Aorta (tissue), 5 donors: ENCODE measurements around the gene PILRB. TPM values are rescaled to one million over a fixed set of nuclear protein-coding genes. Genes with fewer than 3 reads are reported as not detected.

Experiments
- ATAC-seq: fragments of 200-7000 bp; cut with Tn5 transposase; one replicate; pipeline ENCODE4 v1.9.1; 2022; ENCODE audit warnings: moderate library complexity; ENCODE audit not compliant: low FRiP score
- DNase-seq, 2 donors: peaks; one replicate each; pipeline ENCODE4 v3.0.0-alpha.2; 2020
- H3K27ac ChIP-seq, 2 donors: one replicate each; pipeline ENCODE4 v1.5.1; 2013; ENCODE audit warnings: low read length in 2 of 2, mild to moderate bottlenecking in 2 of 2, moderate library complexity in 2 of 2, control low read depth in 1 of 2, inconsistent platforms in 1 of 2, low read depth in 1 of 2
- H3K27me3 ChIP-seq, 2 donors: one replicate each; pipeline ENCODE4 v1.6.1; 2013; ENCODE audit warnings: control low read depth in 1 of 2, low read length in 1 of 2, mild to moderate bottlenecking in 1 of 2, moderate library complexity in 1 of 2; ENCODE audit not compliant: insufficient read depth in 2 of 2, control insufficient read depth in 1 of 2
- H3K36me3 ChIP-seq, 2 donors: one replicate each; pipeline ENCODE4 v1.6.1; 2013; ENCODE audit warnings: control low read depth in 1 of 2, low read length in 1 of 2, mild to moderate bottlenecking in 1 of 2; ENCODE audit not compliant: insufficient read depth in 2 of 2, control insufficient read depth in 1 of 2
- H3K4me1 ChIP-seq, 2 donors: one replicate each; pipeline ENCODE4 v1.6.1; 2013; ENCODE audit warnings: low read length in 2 of 2, control low read depth in 1 of 2, mild to moderate bottlenecking in 1 of 2, moderate library complexity in 1 of 2; ENCODE audit not compliant: insufficient read depth in 2 of 2, control insufficient read depth in 1 of 2
- H3K4me3 ChIP-seq, 2 donors: one replicate each; pipeline ENCODE4 v1.5.1; 2013; ENCODE audit warnings: low read length in 2 of 2, control low read depth in 1 of 2, mild to moderate bottlenecking in 1 of 2
- H3K9me3 ChIP-seq: one replicate; pipeline ENCODE4 v1.6.1; 2013; ENCODE audit warnings: mild to moderate bottlenecking, low read length; ENCODE audit not compliant: control insufficient read depth
- WGBS, 2 donors: extraction: QIAGEN DNeasy Blood & Tissue Kit; methylation state at CpG; one replicate each; pipeline ENCODE4 v1.1.7; 2013; 5-methylcytosine and 5-hydroxymethylcytosine counted together
- intact Hi-C, 2 donors: fragments of 100-400 bp; cut with DNase I; formaldehyde crosslinking; loops; one replicate each; pipeline versions ENCODE4 v1.14.2 to v1.15.0; 2022
- polyA plus RNA-seq, 2 donors: library from polyadenylated mRNA; stranded (reverse); fragments of 200-250 nt; gene quantifications; one replicate each; pipeline ENCODE4 v1.2.3, GENCODE V29; 2013
- total RNA-seq, 2 donors: library from RNA; stranded (reverse); fragmentation: NEBNext Ultra II Directional; extraction: Animal tissue kit (Norgen Biotek cat#: 25700); gene quantifications; one replicate each; pipeline ENCODE4 v1.2.1, GENCODE V29; 2021
- donor health status: healthy with polysubstance abuse.
- donor health status: Bipolar disorder and iron deficiency.
- donor health status: DM: no; HTN: no; CAD: no.
- donor health status: DM: no; HTN: no; CAD: no.
- donor health status: DM: yes; HTN: yes; CAD: no.

PILRB gene
- total and polyA plus RNA-seq, 4 donors = 13.9 to 186 (median 40.9) TPM

DNA sequence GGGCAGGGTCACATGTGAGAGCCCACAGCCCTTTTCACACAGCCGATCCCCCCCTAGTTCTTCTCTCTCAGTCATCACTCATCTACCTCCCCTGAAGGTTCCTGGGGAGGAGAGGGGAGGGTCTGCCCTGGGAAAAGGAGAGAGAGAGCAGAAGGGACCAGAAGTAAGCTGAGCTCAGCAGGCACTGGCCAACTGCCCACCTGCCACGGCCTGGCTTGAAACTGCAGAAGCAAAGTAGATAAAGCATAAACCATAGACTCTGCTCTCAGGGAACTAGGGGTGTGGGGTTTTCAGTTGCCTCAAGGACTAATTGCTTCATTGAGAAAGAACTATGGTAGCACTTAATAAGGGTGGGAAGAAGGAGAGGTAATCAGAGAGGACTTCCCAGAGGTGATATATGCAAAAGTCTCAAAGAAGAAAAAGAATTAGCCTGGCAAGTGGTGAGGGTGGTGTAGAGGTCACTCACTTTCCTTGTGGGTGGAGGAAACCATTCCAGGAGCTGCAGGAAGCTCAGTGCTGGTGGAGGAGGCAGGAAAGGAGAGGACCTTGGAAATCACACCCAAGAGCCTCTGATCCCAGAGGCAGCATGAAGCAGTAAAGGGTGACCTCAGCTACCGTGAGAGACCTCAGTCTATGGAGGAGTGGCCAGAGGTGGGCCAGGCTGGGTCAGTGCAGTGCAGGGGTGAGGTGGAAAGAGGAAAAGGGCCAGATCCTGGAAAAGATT, 32.5 kb downstream of the PILRB start:
- H3K4me1 ChIP-seq = no peaks in the 10 kb centered on the region
- intact Hi-C loops = no loop called here
- no peak overlapping the region for H3K27ac ChIP-seq
- H3K36me3 ChIP-seq = no peaks in the 10 kb centered on the region
- no peaks in the 10 kb centered on the region for H3K27me3 ChIP-seq
- H3K9me3 ChIP-seq = no peaks in the 10 kb centered on the region
- DNase-seq = no peak
- no peak overlapping the region for H3K4me3 ChIP-seq
- ATAC-seq = no peak
- 48 to 50% methylated on average over 2 to 3 of the region's 3 CpGs for WGBS, 2 donors

DNA sequence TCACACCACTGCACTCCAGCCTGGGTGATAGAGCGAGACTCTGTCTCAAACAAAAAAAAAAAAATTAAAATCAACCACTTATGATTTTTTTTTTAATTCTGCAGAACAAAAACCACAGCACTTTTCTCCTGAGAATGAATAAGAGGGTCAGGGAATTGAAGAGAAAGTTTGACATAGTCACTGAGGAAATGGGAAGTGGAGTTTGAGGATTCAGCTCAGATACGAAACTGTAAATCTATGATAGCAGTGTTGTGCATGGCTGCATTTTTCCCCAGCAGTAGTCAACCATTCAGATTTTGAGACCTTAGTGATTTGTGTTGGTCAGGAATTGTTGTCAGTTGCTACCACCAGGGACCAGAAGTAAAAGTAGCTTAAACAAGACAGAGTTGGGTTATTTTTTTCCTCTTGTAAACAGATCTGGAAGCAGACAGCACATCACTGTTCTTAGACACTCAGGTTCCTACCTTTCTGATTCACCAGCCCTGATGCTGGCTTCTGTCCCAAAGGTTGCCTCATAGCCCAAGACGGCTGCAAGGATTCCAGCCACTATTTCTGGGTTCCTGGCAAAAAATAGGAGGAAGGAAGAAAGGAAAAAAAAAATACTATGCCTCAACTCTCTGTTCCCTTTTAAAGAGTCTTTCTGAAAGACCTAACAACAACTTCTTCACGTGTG, 35.5 kb downstream of the PILRB start:
- intact Hi-C loops = no loop called here
- H3K9me3 ChIP-seq = no peaks in the 10 kb centered on the region
- DNase-seq = no peak
- H3K4me3 ChIP-seq = no peak overlapping the region
- ATAC-seq = no peak
- no peaks in the 10 kb centered on the region for H3K27me3 ChIP-seq
- H3K36me3 ChIP-seq = no peaks in the 10 kb centered on the region
- 57 to 65% methylated on average over 4 of the region's 4 CpGs for WGBS, 2 donors
- no peaks in the 10 kb centered on the region for H3K4me1 ChIP-seq
- no peak overlapping the region for H3K27ac ChIP-seq

DNA sequence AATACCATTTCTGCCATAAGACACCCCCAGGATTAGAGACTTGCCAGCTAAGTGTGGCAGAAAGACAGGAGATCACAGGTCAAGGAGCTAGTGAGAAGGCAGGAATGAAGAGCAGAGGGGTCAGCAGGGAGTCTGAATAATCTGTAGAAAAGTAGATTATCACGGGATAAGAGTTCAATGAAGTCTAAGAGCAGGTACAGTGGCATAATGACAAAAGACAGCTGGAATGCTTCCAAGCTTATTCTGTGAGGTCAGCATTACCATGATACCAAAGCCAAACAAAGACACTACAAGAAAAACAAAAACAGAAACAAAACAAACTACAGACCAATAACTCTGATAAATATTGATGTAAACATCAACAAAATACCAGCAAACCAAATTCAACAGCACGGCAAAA, 36.2 kb downstream of the PILRB start:
- intact Hi-C loops = no loop called here
- WGBS, 2 donors = 77 to 80% methylated on average over 2 of the region's 2 CpGs
- Histone ChIP-seq H3K27me3 (no peaks in the 10 kb centered on the region), H3K4me3 (no peak overlapping the region), H3K4me1 (no peaks in the 10 kb centered on the region), H3K9me3 (no peaks in the 10 kb centered on the region), H3K36me3 (no peaks in the 10 kb centered on the region), H3K27ac (no peak overlapping the region)
- DNase-seq (no peak), ATAC-seq (no peak)

DNA sequence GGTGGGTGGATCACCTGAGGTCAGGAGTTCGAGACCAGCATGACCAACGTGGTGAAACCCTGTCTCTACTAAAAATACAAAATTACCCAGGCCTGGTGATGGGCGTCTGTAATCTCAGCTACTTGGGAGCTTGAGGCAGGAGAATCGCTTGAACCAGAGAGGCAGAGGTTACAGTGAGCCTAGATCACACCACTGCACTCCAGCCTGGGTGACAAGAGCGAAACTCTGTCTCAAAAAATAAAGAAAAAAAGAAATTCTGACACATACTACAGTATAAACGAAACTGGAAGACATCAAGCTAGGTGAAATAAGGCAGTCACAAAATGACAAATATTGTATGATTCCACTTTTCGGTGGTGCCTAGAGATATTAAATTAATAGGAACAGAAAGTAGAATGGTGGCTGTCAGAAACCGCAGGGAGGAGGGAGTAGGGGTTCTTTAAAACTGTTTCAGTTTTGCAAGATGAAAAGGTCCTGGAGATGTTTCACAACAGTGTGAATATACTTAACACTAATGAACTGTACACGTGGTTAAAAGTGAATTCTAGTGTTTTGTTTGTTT, 38.6 kb downstream of the PILRB start:
- Histone ChIP-seq H3K27ac (no peak overlapping the region), H3K4me1 (no peaks in the 10 kb centered on the region), H3K4me3 (no peak overlapping the region), H3K9me3 (no peaks in the 10 kb centered on the region), H3K36me3 (no peaks in the 10 kb centered on the region), H3K27me3 (no peaks in the 10 kb centered on the region)
- intact Hi-C loops = no loop called here
- DNase-seq = no peak
- no peak for ATAC-seq
- WGBS, 2 donors = 73 to 80% methylated on average over 9 of the region's 9 CpGs

DNA sequence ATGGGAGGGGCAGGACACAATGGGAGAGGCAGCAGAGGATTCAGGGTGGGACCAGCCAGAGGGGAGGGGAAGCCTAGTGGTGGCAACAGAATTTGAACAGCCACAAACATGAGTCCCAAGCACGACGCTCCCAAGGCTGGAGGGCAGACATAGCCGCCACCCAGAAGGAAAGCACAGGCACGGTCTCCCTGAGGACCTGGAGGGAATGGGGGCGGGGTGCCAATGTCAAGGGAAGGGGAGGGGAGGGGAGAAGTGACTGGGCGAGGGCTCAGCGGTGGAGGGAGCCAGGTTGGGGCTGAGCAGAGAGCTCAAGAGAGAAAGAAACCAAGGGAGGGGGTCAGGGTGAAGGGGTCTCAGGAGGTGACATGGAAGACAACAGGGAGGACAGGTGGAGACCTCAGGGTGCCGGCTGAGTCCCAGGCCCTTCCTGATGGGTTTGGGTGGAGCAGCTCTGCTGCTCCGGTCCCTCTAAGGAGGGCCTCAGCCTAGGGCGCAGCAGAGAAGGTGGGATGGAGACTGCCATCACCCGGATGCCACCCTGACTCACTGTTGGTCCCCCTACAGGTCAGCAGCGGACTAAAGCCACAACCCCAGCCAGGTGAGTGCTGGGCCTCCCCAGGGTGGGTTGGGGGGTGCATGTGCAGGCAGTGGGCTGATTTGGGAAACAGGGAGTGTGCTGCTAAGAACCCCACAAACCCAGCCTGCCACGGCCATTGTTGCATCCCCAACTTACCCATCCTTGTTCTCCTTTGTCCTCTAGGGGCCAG, 39.6 kb downstream of the PILRB start:
- no peak for ATAC-seq
- WGBS, 2 donors = 41 to 45% methylated on average over 13 of the region's 13 CpGs
- no peaks in the 10 kb centered on the region for H3K4me1 ChIP-seq

DNA sequence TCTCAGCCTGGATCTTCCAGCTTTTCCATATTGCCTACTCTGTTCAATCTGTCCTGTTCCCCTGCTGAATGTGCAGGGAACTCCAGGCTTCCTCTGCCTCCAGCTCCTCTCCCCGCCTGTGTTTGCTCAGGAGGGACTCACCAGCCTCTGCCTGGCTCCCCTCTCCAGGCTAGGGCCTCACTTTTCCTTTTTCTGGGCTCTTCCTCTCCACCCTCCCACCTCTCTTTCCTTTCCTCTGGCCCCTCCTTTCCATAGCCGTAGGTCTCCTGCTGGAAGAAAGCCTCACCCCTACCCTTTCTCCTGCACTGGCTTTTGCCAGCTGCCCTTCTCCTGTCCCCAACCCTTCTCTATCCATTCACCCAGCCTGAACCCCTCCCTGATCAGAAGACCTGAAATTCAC, 40.3 kb downstream of the PILRB start:
- no peak for DNase-seq
- no peaks in the 10 kb centered on the region for H3K9me3 ChIP-seq
- no peak overlapping the region for H3K4me3 ChIP-seq
- WGBS, 2 donors = 41 to 61% methylated on average over 2 of the region's 2 CpGs
- no peaks in the 10 kb centered on the region for H3K36me3 ChIP-seq
- no peaks in the 10 kb centered on the region for H3K27me3 ChIP-seq
- H3K4me1 ChIP-seq = no peaks in the 10 kb centered on the region
- ATAC-seq = no peak
- intact Hi-C loops = no loop called here
- H3K27ac ChIP-seq = no peak overlapping the region

More for the DNA sequence above, 39.6 kb downstream of the PILRB start:
- Histone ChIP-seq H3K4me3 (no peak overlapping the region), H3K9me3 (no peaks in the 10 kb centered on the region), H3K27me3 (no peaks in the 10 kb centered on the region), H3K27ac (no peak overlapping the region), H3K36me3 (no peaks in the 10 kb centered on the region)
- DNase-seq = no peak
- intact Hi-C loops = no loop called here

DNA sequence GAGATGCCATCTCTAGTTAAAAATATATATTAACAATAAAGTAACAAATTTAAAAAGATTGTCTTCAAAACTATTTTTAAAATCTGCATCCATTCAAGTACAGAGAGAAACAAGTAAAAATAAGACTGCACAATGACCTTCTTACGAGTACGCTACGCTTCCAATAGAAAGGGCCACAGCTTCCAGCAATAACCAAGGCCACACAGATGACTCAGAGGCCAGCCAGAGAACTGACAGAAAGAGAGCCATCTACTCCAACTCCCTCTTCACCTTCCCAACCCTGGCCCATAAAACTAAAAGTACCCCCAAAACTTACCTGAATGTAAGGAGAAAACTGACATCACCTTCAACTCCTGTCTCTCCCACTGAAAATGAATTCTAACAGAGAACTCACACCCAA, 42.1 kb downstream of the PILRB start:
- no peak for DNase-seq
- no peak for ATAC-seq
- H3K27me3 ChIP-seq = no peaks in the 10 kb centered on the region
- no peak overlapping the region for H3K4me3 ChIP-seq
- intact Hi-C loops = no loop called here
- no peaks in the 10 kb centered on the region for H3K9me3 ChIP-seq
- H3K27ac ChIP-seq = no peak overlapping the region
- H3K36me3 ChIP-seq = no peaks in the 10 kb centered on the region
- H3K4me1 ChIP-seq = no peaks in the 10 kb centered on the region
- WGBS, 2 donors = 99 to 100% methylated on average over 3 of the region's 3 CpGs

DNA sequence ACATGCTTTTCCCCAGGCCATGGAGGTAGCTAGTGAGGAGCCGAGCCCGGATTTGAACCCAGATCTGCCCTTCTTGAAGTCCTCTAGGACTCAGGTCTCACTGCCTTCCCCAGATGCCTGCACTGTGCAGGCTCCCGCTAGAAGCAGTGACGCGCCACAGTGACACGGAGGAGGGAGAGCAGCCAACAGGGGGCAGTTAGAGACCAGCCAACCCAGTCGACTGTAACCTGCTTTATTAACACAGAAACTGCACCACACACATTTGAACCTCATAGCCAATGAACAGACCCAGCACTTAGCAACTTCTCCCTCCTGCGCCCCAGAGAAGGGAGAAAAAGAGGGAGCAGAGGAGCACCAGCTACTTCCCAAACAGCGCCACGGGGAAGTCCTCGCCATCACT, 42.7 kb downstream of the PILRB start:
- H3K27me3 ChIP-seq = no peaks in the 10 kb centered on the region
- H3K4me3 ChIP-seq = no peak overlapping the region
- no peaks in the 10 kb centered on the region for H3K36me3 ChIP-seq
- no peak for DNase-seq
- 81 to 82% methylated on average over 11 of the region's 11 CpGs for WGBS, 2 donors
- H3K4me1 ChIP-seq = no peaks in the 10 kb centered on the region
- no peak overlapping the region for H3K27ac ChIP-seq
- intact Hi-C loops = no loop called here
- no peak for ATAC-seq
- no peaks in the 10 kb centered on the region for H3K9me3 ChIP-seq
